AG08395 (cell line): Measurements from ENCODE around the gene PELI3.
"Not testable (repeated sequence)": the region's sequence is repeated elsewhere in the genome, so short reads cannot be mapped to it uniquely, and the experiment has no call there.

Source experiments
- DNase-seq: peaks from one replicate; pipeline ENCODE4 v3.0.0; 2012; ENCODE audit warnings: mixed read lengths, low spot score

Gene PELI3

DNA sequence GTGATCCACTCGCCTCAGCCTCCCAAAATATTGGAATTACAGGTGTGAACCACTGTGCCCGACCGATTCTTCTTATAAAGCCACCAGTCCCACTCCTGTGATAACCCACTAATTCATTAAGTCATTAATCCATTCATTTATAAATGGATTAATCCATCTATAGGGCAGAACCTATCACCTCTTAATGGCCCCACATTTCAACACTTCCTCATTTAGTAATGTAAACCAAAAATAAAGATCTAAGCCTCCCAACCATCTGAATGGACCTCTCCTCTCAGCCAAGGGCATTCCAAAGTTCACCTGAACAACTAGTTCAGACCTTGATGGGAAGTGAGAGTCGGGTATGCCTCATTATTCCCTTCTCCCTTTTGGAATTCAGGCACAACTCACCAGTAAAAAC lies 18.2 kb upstream of the PELI3 start:
- DNase-seq = no peak

DNA sequence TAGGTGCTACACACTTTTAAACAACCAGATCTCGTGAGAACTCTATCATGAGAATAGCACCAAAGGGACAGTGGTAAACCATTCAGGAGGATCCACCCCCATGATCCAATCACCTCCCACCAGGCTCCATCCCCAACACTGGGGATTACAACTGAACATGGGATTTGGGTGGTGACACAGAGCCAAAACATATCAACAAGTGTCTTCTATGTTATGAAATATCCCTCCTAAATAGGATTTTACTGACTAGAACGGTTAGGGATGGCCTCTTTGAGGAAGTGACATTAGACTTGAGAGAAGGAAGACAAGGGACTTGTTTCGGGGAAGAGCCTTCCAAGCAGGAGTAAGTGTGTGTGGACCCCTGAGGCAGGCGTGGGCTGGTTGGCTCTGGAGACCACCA lies 16.1 kb upstream of the PELI3 start:
- no peak for DNase-seq

DNA sequence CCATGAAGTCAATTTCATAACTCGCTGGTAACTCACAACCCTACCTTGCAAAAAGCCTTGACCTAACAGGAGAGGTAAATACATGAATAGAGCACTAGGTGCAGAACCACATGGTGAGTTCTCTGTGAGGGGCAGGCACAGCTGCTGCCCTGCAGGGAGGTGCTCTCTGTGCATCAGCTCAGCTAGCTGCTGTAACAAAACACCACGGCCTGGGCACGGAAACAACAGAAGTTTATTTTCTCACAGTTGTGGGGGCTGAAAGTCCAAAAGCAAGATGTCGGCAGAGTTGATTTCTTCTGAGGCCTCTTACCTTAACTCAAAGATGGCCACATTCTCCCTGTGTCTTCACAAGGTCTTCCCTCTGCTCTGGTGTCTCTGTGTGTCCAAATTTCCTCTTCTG lies 15.0 kb upstream of the PELI3 start:
- DNase-seq = no peak

DNA sequence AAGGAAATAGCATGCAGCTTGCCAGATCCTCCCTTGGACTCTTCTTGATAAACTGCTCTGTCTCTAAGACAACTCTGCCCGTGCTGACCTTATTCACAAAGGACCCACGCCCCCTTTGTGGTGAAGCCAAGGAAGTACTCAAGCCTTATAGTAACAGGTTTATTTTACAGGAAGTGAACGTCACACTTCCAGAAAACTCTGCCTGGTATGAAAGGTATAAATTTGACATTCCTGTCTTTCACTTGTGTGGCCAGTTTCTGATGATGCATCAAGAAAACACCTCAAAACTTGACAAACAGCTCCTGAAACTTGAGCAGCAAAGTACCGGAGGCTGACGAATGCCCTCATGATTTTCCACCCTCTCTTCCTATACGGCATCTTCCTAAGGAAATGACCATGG lies 12.5 kb upstream of the PELI3 start:
- DNase-seq = no peak

DNA sequence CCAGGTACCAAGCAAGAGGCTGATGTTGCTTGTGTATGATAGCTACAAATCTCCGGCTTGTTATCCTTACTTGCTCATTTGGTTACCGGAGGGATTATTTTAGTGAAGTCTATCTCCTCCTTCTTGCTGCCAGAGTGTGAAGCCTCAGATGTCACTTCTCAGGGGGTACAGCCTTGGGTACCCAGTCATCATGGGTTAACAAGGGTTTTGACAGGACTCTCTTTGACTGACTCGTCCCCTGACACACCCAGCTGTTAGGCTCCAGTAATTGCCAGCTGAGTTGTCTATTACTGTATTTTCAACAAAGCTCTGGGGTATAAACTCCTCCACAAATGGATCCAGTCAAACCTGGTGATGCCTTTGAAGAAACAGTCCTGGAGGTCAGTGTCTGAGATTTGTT lies 11.9 kb upstream of the PELI3 start:
- no peak for DNase-seq

DNA sequence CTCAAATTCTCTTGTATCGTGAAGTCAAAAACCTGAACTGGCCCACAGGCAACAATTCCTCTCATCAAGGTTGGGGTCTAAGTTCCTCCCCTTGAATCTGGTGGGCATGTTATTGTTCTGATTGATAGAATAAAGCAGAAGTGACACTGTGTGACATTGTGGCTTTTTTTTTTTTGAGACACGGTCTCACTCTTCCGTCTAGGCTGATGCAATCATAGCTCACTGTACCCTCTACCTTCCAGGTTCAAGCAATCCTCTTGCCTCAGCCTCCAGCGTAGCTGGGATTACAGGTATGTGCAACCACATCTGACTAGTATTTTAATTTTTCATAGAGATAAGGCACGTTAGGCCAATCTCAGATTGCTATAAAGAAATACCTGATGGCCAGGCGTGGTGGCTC lies 8.9 kb upstream of the PELI3 start:
- no peak for DNase-seq

DNA sequence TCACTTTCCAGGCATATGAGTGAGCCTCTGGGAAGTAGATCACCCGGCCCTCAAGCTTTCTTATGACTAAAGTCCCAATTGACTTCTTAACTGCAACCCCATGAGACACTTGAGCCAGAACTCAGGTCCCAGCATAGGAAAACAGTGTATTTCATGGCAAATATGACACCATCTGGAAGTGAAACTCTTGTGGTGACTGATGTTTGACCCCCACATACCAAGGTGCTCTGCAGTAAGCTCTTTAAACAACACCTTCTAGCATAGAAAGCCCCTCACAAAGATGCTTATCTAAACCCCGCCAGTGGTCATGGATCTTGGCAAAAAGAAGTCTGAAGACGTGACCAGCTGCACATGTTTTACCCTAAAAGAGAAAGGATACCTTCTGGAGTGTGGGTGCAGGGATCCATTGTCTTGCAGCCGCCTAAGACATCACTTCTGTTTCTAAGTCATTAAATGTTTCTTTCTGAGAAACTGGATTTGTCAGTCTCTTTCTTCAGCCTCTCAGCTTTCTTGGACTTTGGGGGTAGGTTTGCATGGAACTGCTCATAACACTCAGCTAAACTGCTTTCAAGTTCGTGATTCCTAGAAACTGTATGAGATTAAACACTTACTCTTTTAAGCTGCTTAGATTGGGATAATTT lies 7.4 kb upstream of the PELI3 start:
- DNase-seq = no peak

DNA sequence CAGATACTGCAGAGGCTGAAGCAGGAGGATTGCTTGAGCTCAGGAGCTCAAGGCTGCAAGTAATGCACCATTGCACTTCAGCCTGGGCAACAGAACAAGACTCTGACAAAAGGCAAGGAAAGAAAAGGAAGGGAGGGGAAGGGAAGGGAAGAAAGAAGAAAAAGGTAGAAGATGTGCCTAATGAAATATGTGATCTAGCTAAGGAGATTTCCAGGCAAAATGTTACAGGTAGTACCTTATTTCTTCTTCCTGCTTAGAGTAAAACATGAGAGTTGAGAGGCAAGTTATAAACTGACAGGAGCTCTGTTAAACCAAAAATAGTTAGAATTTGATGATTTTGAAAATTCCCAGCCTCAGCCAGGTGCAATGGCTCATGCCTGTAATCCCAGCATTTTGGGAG lies 4.7 kb upstream of the PELI3 start:
- no peak for DNase-seq

DNA sequence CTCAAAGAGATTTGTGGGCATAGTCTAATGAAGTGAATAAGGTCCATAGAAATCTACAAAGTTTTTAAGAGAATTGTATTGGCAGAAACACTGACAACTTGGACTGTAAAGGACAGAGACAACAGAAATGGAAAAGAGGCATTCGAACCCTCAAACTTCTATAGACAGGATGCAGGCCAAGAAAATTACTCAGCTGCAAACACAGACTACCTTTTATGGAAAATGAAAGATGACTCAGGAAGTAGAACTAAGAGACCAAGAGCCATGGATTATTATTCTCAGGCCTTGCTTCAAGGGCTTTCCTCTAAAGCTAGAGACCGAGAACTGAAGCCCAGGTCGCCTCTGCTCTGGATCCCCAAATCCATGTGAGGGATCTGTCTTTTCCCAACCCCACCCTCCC lies 3.8 kb upstream of the PELI3 start:
- DNase-seq = no peak

DNA sequence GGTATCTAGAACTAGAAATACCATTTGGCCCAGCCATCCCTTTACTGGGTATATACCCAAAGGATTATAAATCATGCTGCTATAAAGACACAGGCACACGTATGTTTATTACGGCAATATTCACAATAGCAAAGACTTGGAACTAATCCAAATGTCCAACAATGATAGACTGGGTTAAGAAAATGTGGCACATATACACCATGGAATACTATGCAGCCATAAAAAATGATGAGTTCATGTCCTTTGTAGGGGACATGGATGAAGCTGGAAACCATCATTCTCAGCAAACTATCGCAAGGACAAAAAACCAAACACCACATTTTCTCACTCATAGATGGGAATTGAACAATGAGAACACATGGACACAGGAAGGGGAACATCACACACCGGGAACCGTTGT lies 2.6 kb upstream of the PELI3 start:
- not testable (repeated sequence) for DNase-seq

DNA sequence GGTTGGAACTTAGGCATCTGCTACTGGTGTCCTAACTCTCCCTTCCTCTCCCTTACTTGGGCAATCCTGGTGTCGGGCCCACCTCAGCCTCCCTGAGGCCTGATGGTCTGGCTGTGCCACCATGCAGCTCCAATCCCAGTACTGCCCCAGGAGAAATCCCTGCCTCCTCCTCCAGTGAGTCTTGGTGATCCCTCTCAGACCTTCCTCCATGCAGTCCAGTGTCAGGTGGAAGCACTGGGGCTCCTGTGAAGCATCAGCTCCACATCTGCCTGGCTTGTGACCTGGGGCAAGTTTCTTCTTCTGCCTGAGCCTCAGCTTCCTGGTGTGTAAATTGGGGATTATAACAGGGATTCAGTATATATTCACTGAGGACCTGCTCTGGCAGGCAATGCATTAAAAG lies 1.8 kb upstream of the PELI3 start:
- no peak for DNase-seq

DNA sequence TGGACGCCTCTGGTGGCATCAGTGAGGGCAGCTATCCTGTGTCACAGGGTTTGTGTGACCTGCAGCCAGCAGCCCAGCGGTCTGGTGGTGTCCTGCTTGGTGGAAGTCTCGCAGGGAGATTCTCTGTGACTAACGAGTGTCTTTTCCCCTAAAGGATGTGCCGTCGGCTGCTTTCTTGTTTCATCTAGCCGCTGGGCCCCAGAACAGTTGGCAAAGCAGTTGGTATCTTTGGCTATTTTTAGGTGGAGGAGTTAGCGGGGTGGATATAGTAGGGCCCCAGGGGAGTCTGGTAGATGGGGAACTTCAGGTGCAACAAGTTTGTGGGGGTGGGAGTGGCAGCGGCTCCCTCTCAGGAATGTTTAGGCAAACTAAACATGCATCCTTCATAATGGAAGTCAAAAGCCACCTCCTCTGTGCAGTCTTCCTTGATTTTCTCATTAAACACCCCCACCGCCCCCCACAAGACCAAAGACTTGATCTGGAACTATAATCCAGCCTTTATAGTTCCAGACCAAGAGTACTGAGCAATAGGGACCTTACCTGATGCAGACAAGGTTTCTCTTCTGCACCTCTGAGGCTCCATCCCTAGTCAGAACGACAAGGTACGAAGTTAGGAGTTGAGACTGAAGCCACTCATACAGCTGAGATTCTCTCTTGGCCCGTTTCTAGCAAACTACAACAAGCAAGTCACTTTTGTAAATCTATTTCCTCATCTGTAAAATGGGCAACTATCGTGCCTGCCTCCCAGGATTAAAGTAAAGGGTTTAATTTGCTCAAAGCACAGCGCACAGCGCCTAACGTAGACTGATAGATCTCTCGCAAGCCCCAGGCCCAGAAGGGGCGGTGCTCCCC lies 1.1 kb upstream of the PELI3 start:
- DNase-seq = no peak

DNA sequence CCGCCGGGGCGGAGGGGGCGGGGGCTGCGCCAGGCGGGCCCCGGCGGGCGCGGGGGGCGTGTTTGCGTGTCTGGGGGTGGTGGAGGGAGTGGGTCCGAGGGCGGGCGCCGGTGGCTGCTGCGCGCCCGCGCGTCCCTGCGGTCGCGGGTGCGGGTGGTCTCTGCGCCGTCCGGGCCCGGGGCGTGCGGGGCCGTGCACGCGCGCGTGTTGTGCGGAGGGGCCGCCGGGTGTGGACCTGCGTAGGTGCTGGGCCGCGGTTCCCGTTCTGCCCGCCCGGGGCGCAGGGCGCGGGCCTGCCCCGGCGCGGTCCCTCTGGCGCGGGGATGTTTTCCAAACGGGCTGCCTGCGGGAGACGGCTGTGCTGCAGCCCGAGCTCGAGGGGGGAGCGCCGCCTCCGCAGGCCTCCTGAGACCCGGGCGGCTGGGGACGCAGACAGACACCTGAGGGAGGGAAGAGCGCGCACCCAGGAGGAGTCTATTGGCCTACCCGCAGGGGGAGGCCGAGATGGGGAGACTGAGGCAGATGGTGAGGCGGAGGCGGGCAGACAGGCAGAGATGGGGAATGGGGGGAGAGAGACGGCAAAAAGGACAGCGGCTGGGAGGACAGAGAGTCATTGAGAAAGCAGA lies 442 bp downstream of the PELI3 start:
- DNase-seq = peak; percentile 56

DNA sequence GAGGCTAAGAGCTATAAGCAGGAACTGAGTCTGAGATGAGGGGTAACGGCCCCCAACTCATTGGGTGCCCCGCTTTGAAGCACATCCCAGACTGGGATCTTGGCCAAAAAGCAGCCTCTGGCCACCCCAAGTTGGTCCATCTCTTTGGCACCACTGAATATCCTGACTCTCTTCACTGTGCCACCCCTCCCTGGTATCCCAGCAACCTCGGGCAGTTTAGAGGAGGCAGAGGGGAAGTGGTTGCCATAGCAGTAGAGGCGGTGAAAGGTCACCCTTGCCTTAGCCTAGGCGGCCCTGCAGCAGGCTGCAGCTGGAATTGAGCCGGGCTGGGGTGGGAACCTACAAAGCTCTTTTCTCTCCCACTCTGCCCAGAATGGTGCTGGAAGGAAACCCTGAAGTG lies 1.1 kb downstream of the PELI3 start:
- no peak for DNase-seq

DNA sequence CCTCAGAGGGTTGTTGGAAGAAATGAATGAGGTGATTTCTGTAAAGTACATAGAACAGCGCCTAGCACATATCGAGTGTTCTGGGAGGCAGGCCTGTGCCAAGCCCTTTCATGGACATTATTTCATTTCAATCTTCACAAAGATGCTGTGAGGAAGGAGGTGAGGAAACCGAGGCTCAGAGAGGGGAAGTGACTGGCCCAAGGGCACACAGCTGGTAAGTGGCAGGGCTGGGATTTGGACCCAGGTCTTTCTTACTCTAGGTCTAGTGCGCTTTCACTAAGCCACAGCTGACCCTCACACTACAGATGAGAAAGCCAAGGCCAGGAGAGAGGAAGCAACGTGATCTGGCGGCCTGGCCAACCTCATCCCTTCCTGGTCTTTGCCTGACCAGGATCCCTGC lies 2.0 kb downstream of the PELI3 start:
- no peak for DNase-seq

DNA sequence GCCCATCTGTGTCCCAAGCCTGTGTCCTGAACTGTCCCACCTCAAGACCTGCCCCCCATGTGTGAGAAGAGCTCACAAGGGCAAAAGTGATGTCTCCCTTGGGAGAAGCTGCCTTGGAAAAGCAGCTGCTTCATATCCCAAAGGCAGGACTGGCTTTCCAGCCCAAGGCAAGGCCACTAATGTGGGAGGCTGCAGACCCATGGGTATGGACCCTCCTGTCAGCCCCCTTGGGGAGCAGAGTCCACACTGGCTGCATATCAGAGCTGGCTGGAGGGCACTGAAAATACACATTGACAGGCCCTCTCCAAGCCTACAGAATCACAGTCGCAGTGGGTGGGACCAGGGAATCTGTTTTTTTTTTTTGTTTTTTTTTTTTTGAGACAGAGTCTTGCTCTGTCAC lies 2.7 kb downstream of the PELI3 start:
- no peak for DNase-seq

DNA sequence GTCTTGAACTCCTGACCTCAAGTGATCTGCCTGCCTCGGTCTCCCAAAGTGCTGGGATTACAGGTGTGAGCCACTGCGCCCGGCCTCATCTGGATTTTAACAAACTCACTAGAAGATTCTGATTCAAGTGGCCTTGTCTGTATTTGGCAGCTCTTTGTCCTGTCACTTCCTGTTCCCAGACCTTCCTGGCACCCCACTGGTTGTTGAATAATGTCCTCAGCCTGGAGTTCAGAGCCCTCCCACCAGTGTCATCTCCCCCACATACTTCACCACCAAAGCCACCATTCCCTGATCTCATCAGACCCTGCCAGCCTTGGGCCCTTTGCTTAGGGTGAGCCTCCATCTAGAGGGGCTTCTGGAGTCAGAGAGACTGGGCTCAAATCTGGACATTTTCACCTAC lies 3.3 kb downstream of the PELI3 start:
- no peak for DNase-seq

DNA sequence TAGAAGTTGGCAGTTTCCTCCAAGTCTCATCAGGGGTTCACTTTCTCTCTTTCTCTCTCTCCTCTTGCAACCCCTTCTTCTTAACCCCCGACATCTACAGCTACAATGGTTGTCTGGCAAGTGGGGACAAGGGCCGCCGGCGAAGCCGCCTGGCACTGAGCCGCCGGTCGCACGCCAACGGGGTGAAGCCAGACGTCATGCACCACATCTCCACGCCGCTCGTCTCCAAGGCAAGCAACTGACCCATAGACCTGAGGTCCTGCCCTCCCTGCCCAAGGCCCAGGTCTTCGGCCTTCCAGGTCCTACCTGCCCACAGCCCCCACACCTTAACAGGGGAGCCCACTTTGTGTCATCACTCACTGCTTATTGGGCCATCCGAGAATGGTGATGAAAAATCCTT lies 4.4 kb downstream of the PELI3 start:
- no peak for DNase-seq

DNA sequence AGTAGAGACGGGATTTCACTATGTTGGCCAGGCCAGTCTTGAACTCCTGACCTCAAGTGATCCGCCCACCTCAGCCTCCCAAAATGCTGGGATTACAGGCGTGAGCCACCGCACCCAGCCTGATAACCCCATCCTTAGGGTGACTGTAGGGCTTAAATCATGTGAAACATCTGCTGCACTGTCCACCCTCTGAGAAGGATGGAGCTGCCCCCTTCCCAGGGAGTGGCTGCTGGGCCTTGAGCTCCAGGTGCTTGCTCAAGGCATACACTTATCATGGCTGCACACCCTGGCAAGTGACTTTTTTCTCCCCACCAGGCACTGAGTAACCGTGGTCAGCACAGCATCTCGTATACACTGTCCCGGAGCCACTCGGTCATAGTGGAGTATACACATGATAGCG lies 5.3 kb downstream of the PELI3 start:
- no peak for DNase-seq

DNA sequence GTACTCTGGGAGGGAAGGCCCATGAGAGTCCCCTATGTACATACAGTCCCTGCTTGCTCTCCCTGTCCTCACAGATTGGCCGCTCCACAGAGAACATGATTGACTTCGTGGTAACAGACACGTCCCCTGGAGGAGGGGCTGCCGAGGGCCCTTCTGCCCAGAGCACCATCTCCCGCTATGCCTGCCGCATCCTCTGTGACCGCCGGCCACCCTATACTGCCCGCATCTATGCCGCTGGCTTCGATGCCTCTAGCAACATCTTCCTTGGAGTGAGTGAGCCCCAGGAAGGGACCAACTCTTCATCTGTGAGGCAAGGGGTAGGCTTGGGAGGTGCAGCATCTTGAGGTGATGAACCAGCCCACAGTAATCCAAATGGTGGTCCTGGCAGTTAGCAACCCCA lies 6.5 kb downstream of the PELI3 start:
- DNase-seq = no peak

DNA sequence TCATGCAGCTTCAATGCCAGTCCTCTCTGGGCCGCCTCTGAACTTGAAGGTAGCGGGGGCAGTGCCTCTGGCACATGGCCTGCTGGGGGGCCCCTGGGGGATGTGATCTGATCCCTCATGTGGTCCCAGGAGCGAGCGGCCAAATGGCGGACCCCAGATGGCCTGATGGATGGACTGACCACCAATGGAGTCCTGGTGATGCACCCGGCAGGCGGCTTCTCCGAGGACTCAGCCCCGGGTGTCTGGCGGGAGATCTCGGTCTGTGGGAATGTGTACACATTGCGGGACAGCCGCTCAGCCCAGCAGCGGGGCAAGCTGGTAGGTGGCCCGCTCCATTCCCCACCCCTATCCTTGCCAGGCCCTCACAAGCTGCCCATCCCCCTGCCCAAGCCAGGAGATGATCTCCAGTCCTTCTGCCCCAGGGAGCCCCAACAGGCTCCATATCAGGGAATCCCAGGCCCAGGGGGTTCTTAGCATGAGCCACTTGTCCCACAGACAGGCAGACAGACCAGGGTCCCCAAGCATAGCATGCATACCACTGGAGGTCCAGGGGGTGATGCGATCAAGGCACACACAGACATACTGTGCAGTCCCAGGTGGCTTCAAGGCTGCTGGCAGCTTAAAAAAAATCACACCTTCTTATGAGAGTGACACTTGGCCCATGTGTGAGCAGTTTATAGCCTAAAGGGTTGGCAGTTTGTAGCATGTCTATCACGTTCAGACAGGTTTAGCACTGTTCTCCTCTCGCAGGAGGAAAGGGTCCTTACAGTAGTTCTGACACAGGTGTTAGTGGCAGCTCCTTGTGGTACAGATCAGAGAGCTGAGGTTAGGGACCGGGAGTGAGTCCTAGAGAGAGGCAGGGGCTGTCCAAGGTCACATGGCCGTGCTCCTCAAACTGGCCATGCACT lies 7.2 kb downstream of the PELI3 start:
- DNase-seq = no peak
